ENCODE results near the gene CYTH4. TPM values are rescaled to one million over a fixed set of nuclear protein-coding genes. Genes with fewer than 3 reads are reported as not detected.
"Not testable (repeated sequence)": the region's sequence is repeated elsewhere in the genome, so short reads cannot be mapped to it uniquely, and the experiment has no call there.

CYTH4 gene
- total RNA-seq, 1 donor from 2014 or later = 7.0 TPM

DNA sequence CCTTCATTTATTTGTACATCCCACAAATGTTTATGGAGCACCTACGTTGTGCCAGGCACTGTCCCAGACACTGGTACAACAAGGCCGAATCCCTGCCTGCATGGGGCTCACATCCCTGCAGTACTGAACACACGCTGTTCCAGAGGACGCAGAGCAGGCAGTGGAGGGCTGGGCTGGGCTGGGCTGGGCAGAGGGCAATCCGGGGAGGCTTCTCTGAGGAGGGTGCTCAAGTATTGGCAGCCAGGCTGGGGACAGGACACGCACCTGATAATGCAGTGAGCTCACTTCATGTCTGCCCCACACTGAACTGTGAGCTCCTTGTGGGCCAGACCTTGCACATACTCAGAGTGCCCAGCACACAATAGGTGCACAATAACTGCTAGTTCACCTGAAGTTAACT, 34.1 kb downstream of the CYTH4 start:
- DNase-seq (no peak), ATAC-seq (ENCODE audit: poor library complexity) (no peak)
- intact Hi-C loops (cut with DNase I) = loop anchor here (2.0 to 10.0 kb wide), 3 partner anchors 108 to 248 kb away; partner anchors contain the start of genes CDC42EP1 and ELFN2

DNA sequence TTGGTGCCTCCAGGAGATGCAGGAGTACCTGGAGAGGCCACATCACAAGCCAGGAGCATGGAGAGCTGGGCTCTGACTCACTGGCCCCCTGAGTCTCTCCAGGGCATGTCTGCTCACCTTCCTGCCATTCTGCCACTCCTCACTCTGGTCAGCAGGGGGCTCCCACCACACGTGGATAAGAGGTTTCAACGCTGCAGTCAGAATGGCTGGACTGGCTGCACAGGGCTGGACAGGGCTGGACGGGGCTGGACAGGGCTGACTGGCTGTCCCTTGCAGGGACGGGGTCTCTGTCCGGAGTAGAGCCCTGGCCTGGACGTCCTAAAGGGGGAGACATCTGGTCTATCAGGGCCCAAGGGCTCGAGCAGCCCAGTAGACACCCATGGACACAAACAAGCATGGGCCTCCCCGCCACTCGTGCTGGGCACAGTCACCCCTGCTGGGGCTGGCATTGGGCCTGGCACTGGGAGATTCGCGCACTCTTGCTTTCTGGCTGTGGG, 34.6 kb downstream of the CYTH4 start:
- ATAC-seq (ENCODE audit: poor library complexity) = peak; percentile 89
- peak; percentile 77 for DNase-seq
- intact Hi-C loops (cut with DNase I) = loop anchor here (2.0 to 10.0 kb wide), 3 partner anchors 108 to 248 kb away; partner anchors contain the start of genes CDC42EP1 and ELFN2

DNA sequence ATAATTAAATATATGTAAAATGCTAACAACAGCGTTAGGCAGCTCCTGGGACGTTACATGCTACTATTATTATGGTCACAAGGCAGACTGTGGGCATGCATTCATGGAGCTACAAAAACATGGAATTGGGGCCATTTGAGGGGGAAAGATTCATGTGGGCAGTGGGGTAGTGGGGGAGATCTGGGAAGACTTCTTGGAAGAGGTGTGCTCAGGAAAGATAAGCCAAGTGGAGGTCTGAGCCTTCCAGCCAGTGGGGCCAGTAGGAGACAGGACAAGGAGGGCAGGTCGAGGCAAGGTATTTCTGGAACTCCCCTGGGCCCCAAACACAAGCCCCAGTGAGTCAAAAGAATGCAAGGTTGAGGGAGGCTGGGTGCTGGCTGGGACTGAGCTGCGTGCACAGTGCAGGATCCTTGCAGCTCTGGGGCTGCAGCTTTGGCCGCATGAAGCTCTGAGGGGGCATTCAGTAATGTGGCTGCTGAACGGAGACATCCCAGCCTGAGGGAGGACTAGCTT, 35.4 kb downstream of the CYTH4 start:
- no peak for ATAC-seq (ENCODE audit: poor library complexity)
- no peak for DNase-seq
- intact Hi-C loops (cut with DNase I) = loop anchor here (2.0 to 10.0 kb wide), 3 partner anchors 107 to 247 kb away; partner anchors contain the start of genes CDC42EP1 and ELFN2

DNA sequence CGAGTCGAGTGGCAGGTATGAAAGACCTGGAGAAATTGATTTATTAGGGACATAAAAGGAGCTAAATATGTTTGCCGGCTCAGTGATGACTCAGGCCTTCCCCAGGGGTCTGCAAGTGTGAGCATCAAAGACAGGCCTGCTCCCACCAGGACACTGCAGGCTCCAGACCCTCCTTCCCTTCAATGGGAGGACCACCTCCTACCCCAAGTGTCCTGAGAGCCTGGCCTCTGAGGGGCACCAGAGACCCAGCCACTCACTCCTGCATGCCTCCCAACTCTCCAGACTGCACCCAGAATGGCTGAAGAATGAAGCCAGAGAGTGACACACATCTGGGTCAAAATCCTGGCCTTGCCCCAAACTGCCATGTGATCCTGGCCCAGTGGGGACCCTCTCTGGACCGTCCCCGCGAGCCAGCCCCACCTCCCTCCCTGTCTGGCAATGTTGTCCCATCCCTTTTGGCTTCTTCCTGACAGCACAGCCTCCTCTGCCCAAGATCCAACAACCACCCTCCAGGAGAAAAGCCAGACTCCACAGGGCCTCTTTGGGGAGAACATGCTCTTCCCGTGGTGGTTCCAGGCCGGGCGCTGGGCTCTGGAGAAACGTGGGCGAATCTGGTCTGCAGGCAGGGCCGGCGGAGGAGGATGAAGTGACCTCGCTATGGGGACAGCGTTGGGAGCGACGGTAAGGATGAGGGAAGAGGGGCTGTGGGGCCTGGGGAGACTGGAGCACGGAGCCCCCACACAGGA, 36.2 kb downstream of the CYTH4 start:
- no peak for ATAC-seq (ENCODE audit: poor library complexity)
- intact Hi-C loops (cut with DNase I) = loop anchor here (10.0 kb wide), 2 partner anchors 106 to 246 kb away; partner anchors contain the start of genes CDC42EP1 and ELFN2
- no peak for DNase-seq

DNA sequence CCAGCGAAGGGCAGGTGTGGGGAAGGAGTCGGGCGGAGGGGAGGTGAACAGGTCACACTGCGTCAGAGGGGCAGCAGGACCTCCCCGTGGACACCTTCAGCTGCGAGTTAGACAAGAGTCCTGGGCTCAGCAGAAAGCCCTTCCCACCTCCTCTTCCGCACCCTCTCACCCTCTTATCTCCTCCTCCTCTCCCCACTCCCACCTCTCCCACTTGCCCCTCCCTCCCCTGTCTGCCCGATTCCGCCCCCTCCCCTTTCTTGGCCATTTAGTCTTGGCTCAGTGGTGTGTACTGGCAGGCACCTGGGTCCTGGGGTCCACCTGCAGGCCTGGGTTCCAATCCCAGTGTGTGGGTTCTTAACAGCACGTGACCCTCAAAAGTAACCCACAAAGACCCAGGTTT, 37.2 kb downstream of the CYTH4 start:
- DNase-seq = no peak
- intact Hi-C loops (cut with DNase I) = loop anchor here (10.0 kb wide), 2 partner anchors 105 to 245 kb away; partner anchors contain the start of genes CDC42EP1 and ELFN2

DNA sequence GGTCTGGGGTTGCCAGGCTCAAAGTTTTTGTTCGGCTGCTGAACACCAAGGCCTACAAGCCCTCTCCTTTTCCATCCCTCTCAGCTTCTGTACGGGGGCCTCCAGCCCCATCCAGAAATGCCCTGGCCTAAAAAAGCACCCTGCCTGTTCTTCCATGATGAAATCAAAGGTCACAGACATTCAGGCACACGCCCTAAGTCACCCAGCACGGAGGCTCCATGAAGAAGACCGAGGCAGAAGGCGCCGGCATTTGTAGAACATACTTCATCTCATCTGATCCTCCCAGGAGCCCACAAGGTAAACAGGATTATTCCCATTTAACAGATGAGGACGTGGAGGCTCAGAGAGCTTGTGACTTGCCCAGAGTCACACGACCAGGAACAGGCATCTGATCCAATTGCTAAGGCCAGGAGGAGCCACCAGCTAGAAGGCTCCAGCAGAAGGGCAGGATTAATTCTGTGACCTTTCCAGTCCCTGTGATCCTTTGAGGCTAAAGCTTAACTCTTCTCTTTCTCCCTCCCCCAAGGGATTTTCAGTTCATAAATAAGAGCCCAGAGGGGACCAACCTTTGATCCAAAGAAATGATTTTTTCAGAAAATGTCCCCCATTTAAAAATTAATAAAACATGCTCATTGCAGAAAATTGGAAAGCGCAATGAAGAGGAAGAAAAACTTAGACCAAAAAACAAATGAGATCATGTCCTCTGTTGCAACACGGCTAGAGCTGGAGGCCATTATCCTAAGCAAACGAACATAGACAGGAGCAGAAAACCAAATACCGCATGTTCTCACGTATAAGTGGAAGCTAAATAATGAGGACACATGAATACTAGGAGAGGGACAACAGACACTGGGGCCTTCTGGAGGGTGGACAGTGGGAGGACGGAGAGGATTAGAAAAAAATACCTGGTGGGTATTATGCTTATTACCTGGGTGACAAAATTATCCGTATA, 38.7 kb downstream of the CYTH4 start:
- ATAC-seq (ENCODE audit: poor library complexity) (no peak), DNase-seq (no peak)
- intact Hi-C loops (cut with DNase I) = no loop called here

More for the DNA sequence above, 37.2 kb downstream of the CYTH4 start:
- ATAC-seq (ENCODE audit: poor library complexity) = no peak

DNA sequence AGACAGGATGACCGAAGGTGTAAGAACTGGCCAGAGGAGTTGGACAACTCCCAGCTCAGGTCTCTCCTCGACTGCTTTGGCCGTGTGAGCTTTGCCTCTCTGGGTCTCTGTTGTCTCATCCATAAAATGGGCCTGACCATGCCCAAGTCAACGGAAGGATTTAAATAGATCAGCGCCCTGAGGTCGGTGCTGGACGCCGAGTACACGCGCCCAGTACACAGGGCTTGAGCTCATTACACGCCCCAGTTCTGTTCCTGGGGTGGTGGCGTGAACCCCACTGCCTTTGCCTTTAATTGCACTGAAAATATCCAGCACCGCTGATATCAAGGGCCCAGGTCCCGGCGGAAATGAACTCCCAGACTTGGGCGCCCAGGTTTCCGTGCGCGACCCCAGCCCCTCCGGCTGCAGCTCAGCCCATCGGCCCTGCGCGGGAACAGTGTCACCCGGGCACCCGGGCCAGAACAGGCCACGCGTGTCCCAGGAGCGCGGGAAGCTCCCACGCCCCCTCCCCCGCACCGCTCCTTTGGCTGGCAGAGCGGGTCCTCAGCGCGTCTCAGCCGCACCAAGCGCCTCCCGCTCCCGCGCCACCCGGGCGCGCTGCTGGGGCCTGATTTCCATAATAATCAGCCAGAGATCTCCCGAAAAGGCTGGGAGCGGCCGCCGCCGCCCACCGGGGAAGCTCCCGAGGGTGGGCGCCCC, 42.2 kb downstream of the CYTH4 start:
- ATAC-seq (ENCODE audit: poor library complexity) (no peak), DNase-seq (no peak)
- intact Hi-C loops (cut with DNase I) = no loop called here

DNA sequence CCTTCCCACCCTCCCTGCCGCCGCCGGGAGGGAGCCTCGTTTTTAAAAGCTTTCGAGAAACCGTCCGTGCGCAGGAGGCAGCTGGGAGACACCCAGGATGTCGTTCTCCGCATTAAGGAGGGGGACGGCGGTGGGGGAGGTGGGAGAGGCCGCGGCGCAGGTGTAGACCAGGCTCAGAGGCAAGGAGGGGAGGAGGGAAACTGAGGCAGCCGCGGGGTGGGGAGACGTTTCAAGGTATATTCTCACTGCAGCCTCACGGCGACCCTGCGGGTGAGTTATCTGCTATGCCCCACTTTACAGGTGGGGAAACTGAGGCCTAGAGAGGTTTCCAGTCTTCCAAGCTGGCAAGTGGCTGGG, 42.7 kb downstream of the CYTH4 start:
- intact Hi-C loops (cut with DNase I) = no loop called here
- no peak for ATAC-seq (ENCODE audit: poor library complexity)
- DNase-seq = no peak

DNA sequence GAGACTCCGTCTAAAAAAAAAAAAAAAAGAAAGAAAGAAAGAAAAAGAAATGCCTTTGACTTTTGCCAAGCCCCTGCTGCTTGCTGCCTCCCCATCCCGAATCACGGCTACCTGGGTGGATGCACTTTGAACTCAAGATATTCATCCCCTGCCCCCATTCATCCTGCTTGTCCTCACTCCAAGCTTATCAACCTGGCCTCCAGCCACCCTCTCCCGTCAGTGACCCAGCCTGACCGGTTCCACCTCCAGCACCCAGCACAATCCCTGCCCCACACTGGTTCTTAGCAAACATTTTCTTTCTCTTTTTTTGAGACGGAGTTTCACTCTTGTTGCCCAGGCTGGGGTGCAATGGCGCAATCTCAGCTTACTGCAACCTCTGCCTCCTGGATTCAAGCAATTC, 44.4 kb downstream of the CYTH4 start:
- no peak for ATAC-seq (ENCODE audit: poor library complexity)
- intact Hi-C loops (cut with DNase I) = no loop called here

DNA sequence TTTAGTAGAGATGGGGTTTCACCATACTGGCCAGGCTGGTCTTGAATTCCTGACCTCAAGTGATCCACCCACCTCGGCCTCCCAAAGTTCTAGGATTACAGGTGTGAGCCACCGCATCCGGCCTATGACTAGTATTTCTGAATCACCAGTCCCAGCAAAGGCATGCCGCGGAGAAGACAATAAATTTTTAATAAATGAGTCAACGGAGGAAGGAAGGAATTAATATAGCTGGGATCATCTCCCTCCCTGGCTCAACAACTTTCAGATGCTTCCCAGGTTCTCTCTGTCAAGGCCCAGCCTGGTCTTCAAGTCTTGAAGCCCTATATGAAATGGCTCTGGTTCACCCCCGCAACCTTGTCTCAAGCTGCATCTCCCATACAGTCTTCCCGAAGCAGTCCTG, 45.7 kb downstream of the CYTH4 start:
- DNase-seq (no peak), ATAC-seq (ENCODE audit: poor library complexity) (no peak)
- intact Hi-C loops (cut with DNase I) = no loop called here

More for the DNA sequence above, 44.4 kb downstream of the CYTH4 start:
- DNase-seq = no peak

DNA sequence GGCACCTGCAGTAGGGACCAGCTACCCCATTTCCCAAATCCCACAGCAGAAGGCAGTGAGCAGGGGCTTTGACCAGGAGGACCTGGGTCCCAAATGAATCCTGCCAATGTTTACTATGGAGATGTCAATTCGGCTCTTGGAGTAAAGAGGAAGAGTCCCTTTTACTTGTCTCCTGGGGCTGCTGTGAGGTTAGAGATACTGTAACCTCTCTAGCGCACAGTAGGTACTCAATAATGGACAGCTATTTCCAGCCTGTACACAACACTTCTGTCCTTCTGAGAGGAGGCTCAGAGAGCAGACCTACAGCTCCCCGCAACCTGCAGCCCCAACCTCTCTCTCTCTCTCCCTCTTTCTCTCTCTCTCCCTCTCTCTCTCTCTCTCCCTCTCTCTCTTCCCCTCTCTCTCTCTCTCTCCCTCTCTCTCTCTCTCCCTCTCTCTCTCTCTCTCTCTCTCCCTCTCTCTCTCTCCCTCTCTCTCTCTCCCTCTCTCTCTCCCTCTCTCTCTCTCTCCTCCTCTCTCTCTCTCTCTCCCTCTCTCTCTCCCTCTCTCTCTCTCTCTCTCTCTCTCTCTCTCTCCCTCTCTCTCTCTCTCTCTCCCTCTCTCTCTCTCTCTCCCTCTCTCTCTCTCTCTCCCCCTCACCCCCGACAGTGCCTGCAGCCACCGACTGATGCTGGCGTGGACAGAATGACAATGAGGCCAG, 46.4 kb downstream of the CYTH4 start:
- ATAC-seq (ENCODE audit: poor library complexity); DNase-seq; intact Hi-C loops (cut with DNase I): not testable (repeated sequence)

DNA sequence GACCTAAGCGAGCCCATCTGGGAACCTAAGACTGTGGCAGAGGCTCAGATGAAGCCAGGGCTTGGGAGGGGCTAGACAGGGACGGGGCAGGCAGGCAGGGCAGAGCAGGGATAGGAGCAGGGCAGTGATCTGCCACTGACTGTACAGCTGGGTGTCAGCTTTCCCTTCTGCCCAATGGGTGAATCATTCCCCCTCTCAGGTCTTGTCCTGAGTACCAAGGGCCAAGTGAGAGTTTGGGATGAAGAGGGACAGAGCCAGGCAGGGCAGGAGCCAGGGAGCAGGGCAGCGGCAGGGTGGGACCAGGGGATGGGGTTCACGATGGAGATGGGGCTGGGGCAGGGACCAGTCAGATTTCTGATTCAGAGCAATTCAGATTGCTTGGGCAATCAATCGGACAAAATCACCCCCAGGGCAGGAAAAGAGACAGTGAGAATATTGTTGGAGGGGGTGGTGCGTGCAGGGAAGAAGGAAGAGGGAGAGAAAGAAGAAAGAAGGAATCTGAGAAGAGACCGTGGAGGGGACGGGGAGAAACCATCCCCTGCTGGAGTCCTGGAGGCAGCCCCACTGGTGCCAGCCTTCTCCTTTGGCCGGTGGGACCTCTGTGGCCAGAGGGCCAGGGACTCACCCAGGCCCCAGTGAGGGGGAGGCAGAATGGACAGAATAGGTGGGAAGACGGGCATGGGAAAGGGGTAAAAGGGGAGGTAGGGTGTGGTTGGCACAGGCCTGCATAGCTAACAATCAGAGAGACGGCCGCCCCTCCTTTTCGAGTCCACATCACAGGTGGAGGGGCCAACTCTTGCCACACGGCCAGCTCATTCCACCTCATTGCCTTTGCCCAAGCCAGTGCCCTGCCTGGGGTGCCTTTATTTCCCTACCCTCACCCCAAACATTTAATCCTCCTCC, 47.2 kb downstream of the CYTH4 start:
- DNase-seq = no peak
- intact Hi-C loops (cut with DNase I) = no loop called here
- ATAC-seq (ENCODE audit: poor library complexity) = no peak

DNA sequence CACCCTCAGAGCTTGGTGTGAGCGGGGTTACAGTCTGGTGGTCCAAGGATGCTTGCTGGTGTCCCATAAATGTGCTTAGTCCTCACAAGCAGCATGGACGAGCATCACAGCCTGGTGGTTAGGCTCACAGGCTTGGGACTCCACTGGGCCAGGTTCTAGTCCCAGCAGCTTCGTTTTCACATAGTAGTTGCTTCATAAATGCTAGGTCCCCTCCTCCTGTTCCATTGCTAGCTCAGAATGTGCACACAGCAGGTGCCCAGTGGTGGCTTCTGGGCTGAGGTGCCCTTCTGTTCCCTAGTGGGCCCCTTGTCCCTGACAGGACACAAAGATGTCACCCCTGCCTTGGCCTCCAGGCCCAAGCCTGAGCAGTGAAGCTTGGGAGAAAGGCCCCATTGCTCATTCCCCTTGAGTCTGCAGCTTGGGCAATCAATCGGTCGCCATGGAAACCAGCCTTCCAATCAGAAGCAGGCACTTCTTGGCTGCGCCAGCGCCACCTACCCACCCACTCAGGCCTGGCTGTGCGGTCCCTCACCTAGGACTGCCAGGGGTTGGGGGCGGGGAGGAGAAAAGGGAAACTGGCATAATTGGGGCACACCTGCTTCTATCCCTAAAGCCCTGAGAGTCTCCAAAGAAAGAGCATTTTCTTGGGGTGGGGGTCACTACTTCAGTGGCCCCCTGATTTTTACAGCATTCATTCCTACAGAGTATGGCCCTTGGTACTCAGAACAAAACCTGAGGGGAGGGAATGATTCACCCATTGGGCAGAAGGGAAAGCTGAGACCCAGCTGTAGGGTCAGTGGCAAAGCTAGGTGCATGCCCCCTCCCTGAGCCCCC, 48.1 kb downstream of the CYTH4 start:
- intact Hi-C loops (cut with DNase I) = no loop called here
- ATAC-seq (ENCODE audit: poor library complexity) (no peak), DNase-seq (no peak)

DNA sequence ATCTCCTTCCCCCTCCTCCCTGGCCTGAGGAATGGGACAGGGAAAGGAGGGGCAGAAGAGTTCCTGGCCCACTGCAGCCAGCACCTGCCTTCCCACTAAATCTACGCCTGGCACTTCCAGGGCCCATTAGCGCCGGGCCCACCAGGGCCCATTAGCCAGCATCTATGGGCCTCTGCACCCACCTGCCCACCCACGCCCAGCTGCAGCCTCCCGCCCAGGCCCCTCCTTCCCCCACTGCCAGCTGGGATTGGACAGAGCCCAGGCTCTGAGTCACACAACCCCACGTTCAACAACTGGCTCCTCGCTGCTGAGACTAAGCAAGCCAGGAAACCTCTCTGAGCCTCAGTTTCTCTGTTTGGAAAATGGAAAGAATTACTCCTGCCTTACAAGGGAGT, 48.7 kb downstream of the CYTH4 start:
- ATAC-seq (ENCODE audit: poor library complexity) (no peak), DNase-seq (no peak)
- intact Hi-C loops (cut with DNase I) = no loop called here

DNA sequence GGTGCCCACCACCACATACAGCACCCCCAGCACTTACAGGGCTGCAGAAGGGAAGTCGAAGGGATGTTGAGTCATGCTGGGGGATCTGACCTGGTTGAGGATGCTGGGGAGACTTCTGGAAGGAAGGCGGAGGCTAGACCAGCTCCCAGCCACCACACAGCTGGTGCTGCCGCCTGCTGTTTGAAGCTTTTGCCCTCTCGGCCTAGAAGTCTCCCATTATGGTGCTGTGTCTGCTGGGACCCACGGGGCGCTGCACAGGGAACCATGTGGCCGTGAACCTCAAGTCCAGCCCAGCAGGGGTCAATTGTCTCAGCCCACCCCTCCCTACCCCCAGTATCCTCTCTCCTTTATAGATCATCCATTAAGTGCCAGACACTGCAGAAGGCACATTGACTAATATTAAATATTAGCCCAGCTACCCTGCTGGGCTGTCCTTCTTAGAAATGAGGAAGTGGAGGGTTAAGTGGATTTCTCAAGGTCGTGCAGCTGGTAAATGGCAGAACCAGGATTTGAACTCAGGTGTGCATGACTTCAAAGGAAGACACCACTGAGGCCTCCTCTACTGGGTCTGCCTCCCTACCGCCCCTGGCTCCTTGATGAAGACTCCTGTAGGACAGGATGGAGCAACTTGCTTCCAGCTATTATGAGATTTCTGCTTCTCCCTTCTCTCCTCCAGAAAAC, 49.7 kb downstream of the CYTH4 start:
- DNase-seq = no peak
- intact Hi-C loops (cut with DNase I) = no loop called here
- no peak for ATAC-seq (ENCODE audit: poor library complexity)

All from Right ventricle myocardium superior (tissue), 1 donor.